Neural cell (in vitro differentiated cells): Measurements from ENCODE around the gene NARF.

Experiments
- EZH2 ChIP-seq: fragments of 200-600, 300-800 bp; shearing (Covaris generic), sonication (generic); IDR thresholded peaks from 2 replicates; pipeline ENCODE4 v1.6.1; 2014; ENCODE audit warnings: antibody characterized with exemption, low read length, borderline replicate concordance, mild to moderate bottlenecking; ENCODE audit not compliant: insufficient read depth, poor library complexity, severe bottlenecking
- RAD21 ChIP-seq: fragments of 450-650 bp; conservative IDR thresholded peaks from 2 replicates; pipeline ENCODE4 v1.6.1; 2014; ENCODE audit warnings: antibody characterized with exemption, mild to moderate bottlenecking, moderate library complexity
- TF ChIP-seq, protein P1 (sequence below): IDR thresholded peaks from 2 replicates; pipeline ENCODE4 v1.6.1; 2012; ENCODE audit warnings: borderline replicate concordance
- TF ChIP-seq, protein P2 (sequence below): fragments of 450-650 bp; IDR thresholded peaks from 2 replicates; pipeline ENCODE4 v1.5.1; 2014; ENCODE audit warnings: antibody characterized with exemption, mild to moderate bottlenecking, moderate library complexity; ENCODE audit not compliant: poor library complexity, severe bottlenecking

DNA sequence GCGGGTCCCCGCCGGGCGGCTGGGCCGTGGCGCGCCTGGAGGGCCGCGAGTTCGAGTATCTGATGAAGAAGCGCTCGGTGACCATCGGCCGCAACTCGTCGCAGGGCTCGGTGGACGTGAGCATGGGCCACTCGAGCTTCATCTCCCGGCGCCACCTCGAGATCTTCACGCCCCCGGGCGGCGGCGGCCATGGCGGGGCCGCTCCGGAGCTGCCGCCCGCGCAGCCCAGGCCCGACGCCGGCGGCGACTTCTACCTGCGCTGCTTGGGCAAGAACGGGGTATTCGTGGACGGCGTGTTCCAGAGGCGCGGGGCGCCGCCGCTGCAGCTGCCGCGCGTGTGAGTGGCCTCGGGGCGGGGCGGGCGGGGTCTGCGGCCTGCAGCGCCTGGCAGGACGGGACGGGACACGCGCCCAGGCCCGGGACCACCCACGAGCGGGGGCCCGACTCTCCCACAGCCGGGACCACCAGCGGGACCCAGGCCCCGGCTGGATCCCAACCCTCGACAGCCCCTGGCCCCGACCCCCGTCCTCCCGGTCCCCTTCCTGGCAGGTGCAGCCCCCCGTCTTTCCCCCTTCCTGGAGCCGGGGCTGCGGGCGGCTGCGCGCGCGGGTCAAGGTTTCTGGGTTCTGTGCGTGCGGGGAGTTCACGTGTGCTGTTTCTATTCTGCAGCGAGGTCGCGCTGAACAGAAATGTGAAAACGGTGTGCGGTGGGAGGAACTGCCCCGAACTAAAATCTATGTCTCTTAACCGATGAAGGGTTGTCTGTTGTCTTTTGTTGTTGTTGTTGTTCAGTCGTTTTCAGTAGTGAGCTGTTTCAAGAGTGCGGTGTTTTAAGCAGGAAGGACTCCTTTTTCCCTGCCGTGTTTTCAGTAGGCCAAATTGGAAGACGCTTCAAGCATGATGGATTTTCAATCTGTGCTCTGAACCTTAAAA lies 61.7 kb downstream of the NARF start:
- TF ChIP-seq, protein P1, sequence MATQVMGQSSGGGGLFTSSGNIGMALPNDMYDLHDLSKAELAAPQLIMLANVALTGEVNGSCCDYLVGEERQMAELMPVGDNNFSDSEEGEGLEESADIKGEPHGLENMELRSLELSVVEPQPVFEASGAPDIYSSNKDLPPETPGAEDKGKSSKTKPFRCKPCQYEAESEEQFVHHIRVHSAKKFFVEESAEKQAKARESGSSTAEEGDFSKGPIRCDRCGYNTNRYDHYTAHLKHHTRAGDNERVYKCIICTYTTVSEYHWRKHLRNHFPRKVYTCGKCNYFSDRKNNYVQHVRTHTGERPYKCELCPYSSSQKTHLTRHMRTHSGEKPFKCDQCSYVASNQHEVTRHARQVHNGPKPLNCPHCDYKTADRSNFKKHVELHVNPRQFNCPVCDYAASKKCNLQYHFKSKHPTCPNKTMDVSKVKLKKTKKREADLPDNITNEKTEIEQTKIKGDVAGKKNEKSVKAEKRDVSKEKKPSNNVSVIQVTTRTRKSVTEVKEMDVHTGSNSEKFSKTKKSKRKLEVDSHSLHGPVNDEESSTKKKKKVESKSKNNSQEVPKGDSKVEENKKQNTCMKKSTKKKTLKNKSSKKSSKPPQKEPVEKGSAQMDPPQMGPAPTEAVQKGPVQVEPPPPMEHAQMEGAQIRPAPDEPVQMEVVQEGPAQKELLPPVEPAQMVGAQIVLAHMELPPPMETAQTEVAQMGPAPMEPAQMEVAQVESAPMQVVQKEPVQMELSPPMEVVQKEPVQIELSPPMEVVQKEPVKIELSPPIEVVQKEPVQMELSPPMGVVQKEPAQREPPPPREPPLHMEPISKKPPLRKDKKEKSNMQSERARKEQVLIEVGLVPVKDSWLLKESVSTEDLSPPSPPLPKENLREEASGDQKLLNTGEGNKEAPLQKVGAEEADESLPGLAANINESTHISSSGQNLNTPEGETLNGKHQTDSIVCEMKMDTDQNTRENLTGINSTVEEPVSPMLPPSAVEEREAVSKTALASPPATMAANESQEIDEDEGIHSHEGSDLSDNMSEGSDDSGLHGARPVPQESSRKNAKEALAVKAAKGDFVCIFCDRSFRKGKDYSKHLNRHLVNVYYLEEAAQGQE, result no peak
- TF ChIP-seq, protein P2, sequence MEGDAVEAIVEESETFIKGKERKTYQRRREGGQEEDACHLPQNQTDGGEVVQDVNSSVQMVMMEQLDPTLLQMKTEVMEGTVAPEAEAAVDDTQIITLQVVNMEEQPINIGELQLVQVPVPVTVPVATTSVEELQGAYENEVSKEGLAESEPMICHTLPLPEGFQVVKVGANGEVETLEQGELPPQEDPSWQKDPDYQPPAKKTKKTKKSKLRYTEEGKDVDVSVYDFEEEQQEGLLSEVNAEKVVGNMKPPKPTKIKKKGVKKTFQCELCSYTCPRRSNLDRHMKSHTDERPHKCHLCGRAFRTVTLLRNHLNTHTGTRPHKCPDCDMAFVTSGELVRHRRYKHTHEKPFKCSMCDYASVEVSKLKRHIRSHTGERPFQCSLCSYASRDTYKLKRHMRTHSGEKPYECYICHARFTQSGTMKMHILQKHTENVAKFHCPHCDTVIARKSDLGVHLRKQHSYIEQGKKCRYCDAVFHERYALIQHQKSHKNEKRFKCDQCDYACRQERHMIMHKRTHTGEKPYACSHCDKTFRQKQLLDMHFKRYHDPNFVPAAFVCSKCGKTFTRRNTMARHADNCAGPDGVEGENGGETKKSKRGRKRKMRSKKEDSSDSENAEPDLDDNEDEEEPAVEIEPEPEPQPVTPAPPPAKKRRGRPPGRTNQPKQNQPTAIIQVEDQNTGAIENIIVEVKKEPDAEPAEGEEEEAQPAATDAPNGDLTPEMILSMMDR, result no peak
- TF ChIP-seq RAD21 (no peak), EZH2 (no peak)
